ENCODE data around the gene TAOK1. TPM values are rescaled to one million over a fixed set of nuclear protein-coding genes. Genes with fewer than 3 reads are reported as not detected.

TAOK1 gene
- total and polyA plus RNA-seq, 2 of the 13 experiments (the other 11 are each of a cell fraction or from before 2014, with no cell fraction given) = 14.1 to 23.0 TPM

- TF ChIP-seq ZNF768 (CRISPR knock-in tag; IDR thresholded peaks at IDR 0.05) = no peak
- TF ChIP-seq ZNF550 (CRISPR knock-in tag; IDR thresholded peaks at IDR 0.05; ENCODE audit: borderline replicate concordance) = no peak
- TF ChIP-seq PAWR (CRISPR knock-in tag; IDR thresholded peaks at IDR 0.05; ENCODE audit: borderline replicate concordance) = no peak
- TF ChIP-seq, protein P1, sequence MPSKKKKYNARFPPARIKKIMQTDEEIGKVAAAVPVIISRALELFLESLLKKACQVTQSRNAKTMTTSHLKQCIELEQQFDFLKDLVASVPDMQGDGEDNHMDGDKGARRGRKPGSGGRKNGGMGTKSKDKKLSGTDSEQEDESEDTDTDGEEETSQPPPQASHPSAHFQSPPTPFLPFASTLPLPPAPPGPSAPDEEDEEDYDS (CRISPR knock-in tag; IDR thresholded peaks at IDR 0.05) = no peak; the same call in 1 of the 2 replicates
- no peak for TF ChIP-seq RELA (CRISPR knock-in tag; IDR thresholded peaks at IDR 0.05)
- no peak for TF ChIP-seq ZNF34 (CRISPR knock-in tag; IDR thresholded peaks at IDR 0.05; ENCODE audit: borderline replicate concordance)
- no peak for TF ChIP-seq TAF15 (IDR thresholded peaks at IDR 0.05; ENCODE audit: low read depth, low read length, poor library complexity, severe bottlenecking)
- TF ChIP-seq ZNF556 (CRISPR knock-in tag; IDR thresholded peaks at IDR 0.05; ENCODE audit: borderline replicate concordance) = no peak
- TF ChIP-seq TBL1XR1 (IDR thresholded peaks at IDR 0.05; ENCODE audit: borderline replicate concordance, low read length, partially characterized antibody) = no peak
- TF ChIP-seq LCORL (IDR thresholded peaks at IDR 0.05) = no peak
- TF ChIP-seq LCORL (CRISPR knock-in tag; IDR thresholded peaks at IDR 0.05) = peak; percentile 25; the same call in 1 of the 2 replicates
- TF ChIP-seq ZNF121 (CRISPR knock-in tag; IDR thresholded peaks at IDR 0.05) = no peak
- TF ChIP-seq, protein P2, sequence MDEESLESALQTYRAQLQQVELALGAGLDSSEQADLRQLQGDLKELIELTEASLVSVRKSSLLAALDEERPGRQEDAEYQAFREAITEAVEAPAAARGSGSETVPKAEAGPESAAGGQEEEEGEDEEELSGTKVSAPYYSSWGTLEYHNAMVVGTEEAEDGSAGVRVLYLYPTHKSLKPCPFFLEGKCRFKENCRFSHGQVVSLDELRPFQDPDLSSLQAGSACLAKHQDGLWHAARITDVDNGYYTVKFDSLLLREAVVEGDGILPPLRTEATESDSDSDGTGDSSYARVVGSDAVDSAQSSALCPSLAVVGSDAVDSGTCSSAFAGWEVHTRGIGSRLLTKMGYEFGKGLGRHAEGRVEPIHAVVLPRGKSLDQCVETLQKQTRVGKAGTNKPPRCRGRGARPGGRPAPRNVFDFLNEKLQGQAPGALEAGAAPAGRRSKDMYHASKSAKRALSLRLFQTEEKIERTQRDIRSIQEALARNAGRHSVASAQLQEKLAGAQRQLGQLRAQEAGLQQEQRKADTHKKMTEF (CRISPR knock-in tag; IDR thresholded peaks at IDR 0.05) = peak; percentile 26
- TF ChIP-seq SMYD3 (CRISPR knock-in tag; IDR thresholded peaks at IDR 0.05) = peak; percentile 77; the same call in 1 of the 2 replicates
- 0 out of 2 replicates have a peak, but pooled peaks have one; percentile 17 for TF ChIP-seq ZNF547 (CRISPR knock-in tag; IDR thresholded peaks at IDR 0.05)
- TF ChIP-seq ZNF10 (CRISPR knock-in tag; IDR thresholded peaks at IDR 0.05; ENCODE audit: borderline replicate concordance, low read depth) = no peak
- no peak for TF ChIP-seq ZFP36 (IDR thresholded peaks at IDR 0.05; ENCODE audit: borderline replicate concordance, low read depth, low read length, partially characterized antibody)
- no peak for TF ChIP-seq TCF7L2 (IDR thresholded peaks at IDR 0.05; ENCODE audit: low read depth, low read length)
- no peak for TF ChIP-seq ATF3 (CRISPR knock-in tag; IDR thresholded peaks at IDR 0.05)
- no peak for TF ChIP-seq ZNF432 (CRISPR knock-in tag; IDR thresholded peaks at IDR 0.05; ENCODE audit: borderline replicate concordance)
- 0 out of 2 replicates have a peak, but pooled peaks have one; percentile 84 for TF ChIP-seq FOXO4 (CRISPR knock-in tag; conservative IDR thresholded peaks at IDR 0.05)
- TF ChIP-seq MXD4 (CRISPR knock-in tag; IDR thresholded peaks at IDR 0.05) = peak; percentile 54; the same call in 1 of the 2 replicates
- TF ChIP-seq ZBTB4 (CRISPR knock-in tag; IDR thresholded peaks at IDR 0.05; ENCODE audit: borderline replicate concordance) = no peak; the same call in 1 of the 2 replicates
- no peak for TF ChIP-seq ZNF496 (CRISPR knock-in tag; IDR thresholded peaks at IDR 0.05; ENCODE audit: insufficient replicate concordance)
Observed at GRCh38 chr17:29591146-29591736, 201.1 kb downstream of the TAOK1 start (continued).

Measured in HepG2 (cell line).